Measurements from ENCODE around the gene SEMA6B.
"Not testable (repeated sequence)": the region's sequence is repeated elsewhere in the genome, so short reads cannot be mapped to it uniquely, and the experiment has no call there.

The SEMA6B gene

DNA sequence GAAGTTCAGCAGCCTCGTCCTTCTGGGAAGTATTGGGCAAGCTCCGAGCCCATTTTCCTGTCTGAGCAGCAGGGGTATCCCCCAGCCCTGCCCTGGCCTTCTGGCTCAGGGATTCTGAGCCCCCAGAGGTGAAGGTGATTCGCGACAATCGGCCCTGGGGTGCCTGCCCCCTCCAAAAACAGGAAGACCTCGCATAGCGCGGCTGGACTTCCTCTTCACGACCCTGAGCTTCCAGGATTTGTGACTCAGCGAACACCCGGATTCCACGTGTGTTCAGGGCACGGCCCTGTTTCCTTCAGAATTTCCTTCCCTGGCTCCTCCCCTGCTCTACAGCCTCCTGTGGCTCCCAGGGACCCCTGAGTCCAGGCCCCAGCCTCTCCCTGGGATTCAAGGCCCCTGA is at the start of gene SEMA6B:
SEMA6B (minus strand) TSS at position 116 of the 400 bp plus-strand sequence. CDS start 1,227 bp downstream, outside the sequence.
- DNase-seq (ENCODE audit: low read depth, low spot score), result no peak

DNA sequence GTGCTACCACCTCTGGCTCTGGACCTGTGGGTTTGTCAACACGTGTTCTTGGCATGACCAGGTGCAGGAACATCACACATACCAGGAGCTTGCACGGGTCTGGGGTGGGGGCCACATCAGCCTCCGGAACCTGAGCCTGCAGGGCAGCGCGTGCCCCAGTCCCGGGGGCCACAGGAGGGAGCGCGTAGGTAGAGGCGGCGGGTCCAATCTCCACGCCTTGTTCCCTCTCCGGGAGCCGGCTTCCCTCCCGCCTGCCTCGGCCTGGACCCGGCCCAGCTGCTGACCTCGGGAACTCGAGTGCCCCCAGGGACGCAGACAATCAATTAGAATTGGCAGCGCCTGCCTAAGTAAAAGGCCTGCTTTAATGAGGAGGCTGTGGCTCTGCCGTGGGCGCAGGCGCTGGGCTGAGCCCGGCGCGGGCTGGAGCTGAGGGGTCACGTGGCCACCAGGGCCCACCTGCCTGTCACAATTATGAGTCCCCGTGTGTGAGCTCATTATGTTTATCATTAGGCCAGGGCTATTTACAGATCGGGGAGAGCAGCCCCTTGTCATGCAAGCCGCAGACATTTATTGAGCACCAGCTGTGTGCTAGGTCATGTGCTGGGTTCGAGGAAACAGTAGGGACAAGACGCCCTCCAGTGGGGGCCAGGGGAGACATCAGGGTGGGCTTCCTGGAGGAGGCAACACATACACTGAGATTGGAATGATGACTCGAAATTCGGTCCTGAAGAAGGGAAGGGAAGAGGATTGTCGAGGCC is 47.6 kb upstream of the SEMA6B start:
- DNase-seq (ENCODE audit: low read depth, low spot score), result peak; percentile 92

DNA sequence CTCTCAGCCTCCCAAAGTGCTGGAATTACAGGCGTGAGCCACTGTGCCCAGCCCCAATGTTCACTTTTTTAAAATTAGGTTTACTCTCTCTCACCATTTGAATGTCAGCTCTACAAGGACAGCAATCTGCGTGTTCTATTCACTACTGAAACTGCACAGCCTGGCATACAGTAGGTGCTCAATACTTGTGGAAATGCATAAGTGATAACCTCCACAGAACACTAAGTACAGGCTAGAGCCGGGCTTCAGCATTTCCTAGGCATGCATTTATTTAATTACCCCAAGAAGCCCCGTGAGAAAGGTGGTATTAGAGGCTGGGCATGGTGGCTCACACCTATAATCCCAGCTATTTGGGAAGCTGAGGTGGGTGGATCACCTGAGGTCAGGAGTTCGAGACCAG is 46.7 kb upstream of the SEMA6B start:
- DNase-seq (ENCODE audit: low read depth, low spot score), result no peak

- no peak for DNase-seq (ENCODE audit: low read depth, low spot score)
Measured at GRCh38 chr19:4604912-4605311, 45.4 kb upstream of the SEMA6B start.

GRCh38 chr19:4602915-4603314 is 43.4 kb upstream of the SEMA6B start:
- DNase-seq (ENCODE audit: low read depth, low spot score), result no peak

GRCh38 chr19:4602173-4602788 is 42.8 kb upstream of the SEMA6B start:
- DNase-seq (ENCODE audit: low read depth, low spot score), result no peak

GRCh38 chr19:4600893-4601292 is 41.4 kb upstream of the SEMA6B start:
- DNase-seq (ENCODE audit: low read depth, low spot score), result no peak

DNA sequence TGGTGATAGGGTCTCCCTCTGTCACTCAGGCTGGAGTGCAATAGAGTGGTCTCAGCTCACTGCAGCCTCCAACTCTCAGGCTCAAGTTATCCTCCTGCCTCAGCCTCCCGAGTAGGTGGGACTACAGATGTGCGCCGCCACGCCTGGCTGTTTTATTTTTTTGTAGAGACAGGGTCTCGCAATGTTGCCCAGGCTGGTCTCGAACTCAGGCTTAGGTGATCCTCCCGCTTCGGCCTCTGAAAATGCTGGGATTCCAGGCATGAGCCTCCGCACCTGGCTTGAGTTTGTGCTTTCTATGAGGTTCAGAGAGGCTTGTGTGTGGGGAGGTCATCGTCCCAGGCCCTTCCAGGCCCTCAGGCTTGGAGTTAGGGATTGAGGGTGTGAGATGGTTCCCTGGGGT is 40.6 kb upstream of the SEMA6B start:
- DNase-seq (ENCODE audit: low read depth, low spot score), result no peak

DNA sequence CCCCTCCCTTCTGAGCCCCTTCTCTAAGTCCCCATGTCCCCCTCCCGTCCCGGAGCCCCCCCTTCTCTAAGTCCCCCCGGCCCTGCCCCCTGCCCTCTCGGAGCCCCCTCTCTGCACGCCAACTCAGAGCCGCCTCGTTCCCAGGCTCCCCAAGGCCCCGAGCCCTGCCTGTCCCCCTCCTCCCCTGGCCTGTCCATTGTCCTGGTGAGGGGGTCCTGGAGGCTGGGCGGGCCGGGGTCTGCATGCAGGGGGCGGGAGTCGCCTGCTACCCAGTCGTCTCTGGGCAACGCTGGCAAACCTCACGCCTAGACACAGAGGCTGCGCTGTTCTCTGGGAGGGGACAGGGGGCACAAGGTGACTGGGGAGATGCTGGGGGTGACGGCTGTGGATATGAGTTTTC is 39.2 kb upstream of the SEMA6B start:
- DNase-seq (ENCODE audit: low read depth, low spot score), result no peak

DNA sequence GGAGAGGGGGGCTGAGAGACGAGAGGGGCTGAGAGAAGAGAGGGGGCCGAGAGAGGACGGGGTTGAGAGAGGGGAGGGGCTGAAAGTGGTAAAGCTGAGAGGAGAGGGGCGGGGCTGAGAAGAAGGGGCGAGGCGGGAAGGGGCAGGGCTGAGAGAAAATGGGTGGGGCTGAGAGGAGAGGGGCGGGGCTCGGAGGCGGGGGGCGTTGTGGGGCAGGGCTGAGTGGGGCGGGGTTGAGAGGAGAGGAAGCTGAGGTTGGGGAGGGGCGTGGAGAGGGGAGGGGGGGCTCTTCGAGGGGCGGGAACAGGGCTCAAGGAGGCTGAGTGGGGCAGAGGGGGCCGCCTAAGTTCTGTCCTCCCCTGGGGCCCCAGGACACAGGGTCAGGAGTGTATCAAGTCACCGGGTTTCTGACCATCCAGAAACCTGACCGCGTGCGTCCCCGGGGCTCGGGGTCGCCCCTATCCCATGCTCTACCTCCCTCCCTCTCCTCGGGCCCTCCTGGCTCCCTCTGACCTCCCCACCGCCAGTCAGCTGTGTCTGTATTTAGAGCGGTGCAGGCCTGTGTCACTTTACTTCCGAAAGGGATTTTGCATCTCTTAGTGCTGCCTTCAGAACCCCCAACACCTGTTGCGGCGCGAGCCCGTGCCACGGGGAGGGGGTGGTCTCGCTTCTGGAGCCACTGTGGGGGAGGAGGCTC is 38.6 kb upstream of the SEMA6B start:
- DNase-seq (ENCODE audit: low read depth, low spot score), result peak; percentile 52

GRCh38 chr19:4597278-4597974 is 37.9 kb upstream of the SEMA6B start:
- DNase-seq (ENCODE audit: low read depth, low spot score), result no peak

GRCh38 chr19:4596033-4596904 is 36.8 kb upstream of the SEMA6B start:
- DNase-seq (ENCODE audit: low read depth, low spot score), result no peak

GRCh38 chr19:4595158-4595557 is 35.7 kb upstream of the SEMA6B start:
- not testable (repeated sequence) for DNase-seq (ENCODE audit: low read depth, low spot score)

- no peak for DNase-seq (ENCODE audit: low read depth, low spot score)
Measured at GRCh38 chr19:4594201-4594600, 34.7 kb upstream of the SEMA6B start.

DNA sequence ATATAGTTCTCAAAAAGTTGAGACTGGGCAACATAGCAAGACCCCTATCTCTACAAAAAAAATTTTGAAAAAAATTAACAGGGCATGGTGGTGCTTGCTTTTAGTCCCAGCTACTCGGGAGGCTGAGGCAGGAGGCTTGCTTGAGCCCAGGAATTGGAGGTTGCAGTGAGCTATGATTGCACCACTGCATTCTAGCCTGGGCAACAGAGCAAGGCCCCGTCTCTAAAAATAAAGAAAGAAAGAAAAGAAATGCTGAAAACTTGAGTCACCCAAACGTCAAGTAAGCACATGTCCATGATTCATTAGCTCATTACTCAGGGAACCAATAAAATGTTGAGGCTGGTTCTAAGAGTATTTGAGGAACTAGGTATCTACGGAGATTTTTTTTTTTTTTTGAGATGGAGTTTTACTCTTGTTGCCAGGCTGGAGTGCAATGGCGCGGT is 33.9 kb upstream of the SEMA6B start:
- no peak for DNase-seq (ENCODE audit: low read depth, low spot score)

GRCh38 chr19:4592445-4592844 is 33.0 kb upstream of the SEMA6B start:
- DNase-seq (ENCODE audit: low read depth, low spot score), result no peak

GRCh38 chr19:4591320-4591719 is 31.8 kb upstream of the SEMA6B start:
- no peak for DNase-seq (ENCODE audit: low read depth, low spot score)

DNA sequence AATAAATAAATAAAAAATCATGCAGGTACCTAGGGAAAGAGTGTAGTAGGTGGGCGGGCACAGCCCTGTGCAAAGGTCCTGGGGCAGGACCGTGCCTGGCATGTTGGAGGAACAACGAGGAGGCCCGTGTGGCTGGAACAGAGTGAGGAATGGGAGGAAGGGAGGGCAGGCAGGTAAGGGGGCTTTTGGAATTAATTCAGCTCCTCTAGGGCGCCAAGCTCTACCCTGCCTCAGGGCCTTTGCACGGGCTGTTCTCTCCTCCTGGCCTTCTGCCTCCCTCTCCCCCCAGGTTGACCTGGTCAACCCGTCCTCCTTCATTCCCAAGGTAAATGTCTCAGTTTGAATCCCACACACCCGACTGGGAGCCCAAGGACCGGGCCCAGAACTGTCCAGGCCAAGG is 31.1 kb upstream of the SEMA6B start:
- DNase-seq (ENCODE audit: low read depth, low spot score), result no peak

DNA sequence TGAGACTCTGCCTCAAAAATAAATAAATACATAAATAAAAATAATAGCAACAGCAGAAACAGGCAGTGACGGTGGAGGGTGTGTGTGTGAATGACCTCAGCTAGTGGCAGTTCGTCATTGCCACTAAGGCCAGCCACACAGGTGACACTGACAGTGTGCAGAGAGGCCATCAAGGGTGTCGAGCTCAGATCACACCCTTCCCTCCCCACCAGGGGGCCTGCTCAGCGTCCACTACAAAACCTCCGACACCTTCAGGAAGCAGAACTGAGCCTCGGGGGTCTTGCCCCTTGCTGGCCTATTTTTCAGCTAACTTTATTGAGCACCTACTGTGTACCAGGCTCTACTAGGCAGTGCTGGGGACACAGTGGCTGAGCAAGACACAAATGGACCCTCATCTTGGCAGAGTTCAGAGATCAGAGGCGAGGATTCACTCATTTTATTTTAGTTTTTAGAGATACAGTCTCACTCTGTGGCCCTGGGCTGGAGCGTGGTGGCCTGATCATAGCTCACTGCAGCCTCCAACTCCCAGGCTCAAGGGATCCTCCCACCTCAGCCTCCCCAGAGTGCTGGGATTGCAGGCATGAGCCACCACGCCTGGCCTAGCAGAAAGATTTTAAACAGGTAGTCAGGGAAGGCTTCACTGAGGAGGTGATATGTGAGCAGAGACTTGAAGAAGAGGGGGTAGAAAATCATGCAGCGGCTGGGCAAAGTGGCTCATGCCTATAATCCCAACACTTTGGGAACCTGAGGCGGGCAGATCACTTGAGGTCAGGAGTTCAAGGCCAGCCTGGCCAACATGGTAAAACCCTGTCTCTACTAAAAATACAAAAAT is 30.3 kb upstream of the SEMA6B start:
- peak; percentile 71 for DNase-seq (ENCODE audit: low read depth, low spot score)

DNA sequence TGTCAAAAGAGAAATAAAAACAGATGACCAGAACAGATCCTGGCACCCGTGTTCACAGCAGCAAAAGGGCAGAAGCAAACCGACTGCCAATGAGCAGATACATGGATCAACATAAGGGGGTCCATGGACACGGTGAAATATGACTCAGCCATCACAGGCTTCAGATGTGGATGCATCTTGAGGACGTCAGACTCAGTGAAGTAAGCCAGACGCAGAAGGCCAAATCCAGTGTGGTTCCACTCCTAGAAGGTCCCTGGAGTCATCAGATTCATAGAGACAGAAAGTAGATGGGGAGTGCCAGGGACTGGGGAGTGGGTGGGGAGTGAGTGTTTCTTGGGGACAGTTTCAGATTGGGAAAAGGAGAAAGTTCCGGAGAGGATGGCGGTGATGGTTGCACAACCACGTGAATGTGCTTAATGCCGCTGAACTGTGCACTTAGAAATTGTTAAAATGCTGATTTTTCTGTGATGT is 28.8 kb upstream of the SEMA6B start:
- peak; percentile 21 for DNase-seq (ENCODE audit: low read depth, low spot score)

Data from ELF-1 (cell line).